Upper lobe of left lung (tissue), 6 donors: ENCODE results near the gene TPRG1. TPM values are rescaled to one million over a fixed set of nuclear protein-coding genes. Genes with fewer than 3 reads are reported as not detected.

Source experiments
- ATAC-seq, 2 donors: fragments of 200-7000 bp; cut with Tn5 transposase; one replicate each; pipeline ENCODE4 v1.9.1; 2022; ENCODE audit warnings: mild to moderate bottlenecking in 2 of 2, moderate library complexity in 2 of 2; ENCODE audit not compliant: low FRiP score in 2 of 2
- DNase-seq, 2 donors: peaks; one replicate each; pipeline ENCODE4 v3.0.0-alpha.2; 2019 to 2020
- H3K27ac ChIP-seq, 4 donors: fragments of 200-600 bp; sonication (generic); one replicate each; pipeline ENCODE4 v1.5.1; 2016 to 2019
- H3K27me3 ChIP-seq, 4 donors: fragments of 200-600 bp; sonication (generic); one replicate each; pipeline ENCODE4 v1.5.1; 2017 to 2019
- H3K36me3 ChIP-seq, 4 donors: fragments of 200-600 bp; sonication (generic); one replicate each; pipeline ENCODE4 v1.5.1; 2016 to 2019
- H3K4me1 ChIP-seq, 4 donors: fragments of 200-600 bp; sonication (generic); one replicate each; pipeline ENCODE4 v1.5.1; 2018 to 2019
- H3K4me3 ChIP-seq, 4 donors: fragments of 200-600 bp; sonication (generic); one replicate each; pipeline ENCODE4 v1.5.1; 2017 to 2019; ENCODE audit warnings: mild to moderate bottlenecking in 2 of 4, moderate library complexity in 1 of 4
- H3K9me3 ChIP-seq, 4 donors: fragments of 200-600 bp; sonication (generic); one replicate each; pipeline ENCODE4 v1.5.1; 2018 to 2019
- CTCF ChIP-seq, 6 experiments: fragments of 450-650 bp in 4 of 6; fragments of 200-600 bp in 2 of 6; sonication (generic) in 2 of 6; IDR thresholded peaks; one replicate each; pipeline ENCODE4 v1.5.1; 2016 to 2019; ENCODE audit warnings: antibody characterized with exemption in 6 of 6
- EP300 ChIP-seq, 4 donors: sonication (generic); formaldehyde crosslinking; IDR thresholded peaks; one replicate each; pipeline ENCODE4 v1.5.1; 2017; ENCODE audit warnings: antibody characterized with exemption in 4 of 4, control low read depth in 2 of 4
- POLR2A ChIP-seq, 4 donors: fragments of 450-650 bp; IDR thresholded peaks; one replicate each; pipeline ENCODE4 v1.5.1; 2016 to 2017; ENCODE audit warnings: antibody characterized with exemption in 4 of 4, mild to moderate bottlenecking in 2 of 4
- POLR2AphosphoS5 ChIP-seq, 2 donors: sonication (generic); formaldehyde crosslinking; IDR thresholded peaks; one replicate each; pipeline ENCODE4 v1.5.1; 2017; ENCODE audit warnings: antibody characterized with exemption in 2 of 2
- WGBS, 2 donors: methylation state at CpG; one replicate each; pipeline ENCODE4 v1.1.5; 2017 to 2018; 5-methylcytosine and 5-hydroxymethylcytosine counted together
- total RNA-seq, 6 donors: library from RNA; depleted of rRNA in 4 of 6; stranded (reverse); fragments of >200 nt in 4 of 6; gene quantifications; one replicate each; pipeline versions ENCODE4 v1.1.0 to v1.2.1, GENCODE V29; 2016 to 2021
- donor health status: DM: no; HTN: no; CAD: no; lungs with moderate emphysema.
- donor health status: DM: no; HTN: yes; CAD: no; lungs with severe emphysema.

Gene TPRG1
- total RNA-seq, 6 donors from 2014 or later, result 12.8 to 76.5 (median 25.9) TPM

GRCh38 chr3:189278221-189278620, 106.5 kb downstream of the TPRG1 start:
- no peak overlapping the region for H3K27ac ChIP-seq
- no peaks in the 10 kb centered on the region for H3K27me3 ChIP-seq
- H3K4me1 ChIP-seq, result peaks cover 0 to 12% (median 7%) of the 10 kb centered on the region in 4 donors
- no peaks in the 10 kb centered on the region for H3K36me3 ChIP-seq
- DNase-seq (no peak), ATAC-seq (no peak)
- WGBS, 2 donors, result 82% methylated on average over 2 to 3 of the region's 3 CpGs
- H3K9me3 ChIP-seq, result no peaks in the 10 kb centered on the region
- no peak for TF ChIP-seq EP300 (IDR thresholded peaks at IDR 0.05)
- TF ChIP-seq CTCF (IDR thresholded peaks at IDR 0.05), result no peak
- TF ChIP-seq POLR2AphosphoS5 (IDR thresholded peaks at IDR 0.05), result no peak
- no peak for TF ChIP-seq POLR2A (IDR thresholded peaks at IDR 0.05)
- H3K4me3 ChIP-seq, result no peak overlapping the region

- WGBS, 2 donors, result 73 to 74% methylated on average over 3 of the region's 3 CpGs
- H3K27ac ChIP-seq, result no peak overlapping the region
- no peak overlapping the region for H3K4me3 ChIP-seq
- no peaks in the 10 kb centered on the region for H3K36me3 ChIP-seq
- ATAC-seq (no peak), DNase-seq (no peak)
- TF ChIP-seq POLR2AphosphoS5 (IDR thresholded peaks at IDR 0.05) (no peak), CTCF (IDR thresholded peaks at IDR 0.05) (no peak), POLR2A (IDR thresholded peaks at IDR 0.05) (no peak), EP300 (IDR thresholded peaks at IDR 0.05) (no peak)
- H3K9me3 ChIP-seq, result no peaks in the 10 kb centered on the region
- H3K27me3 ChIP-seq, result no peaks in the 10 kb centered on the region
- H3K4me1 ChIP-seq, result peaks cover 0 to 4% (median 0%) of the 10 kb centered on the region in 4 donors
Observed at GRCh38 chr3:189282189-189282588, 110.4 kb downstream of the TPRG1 start.

DNA sequence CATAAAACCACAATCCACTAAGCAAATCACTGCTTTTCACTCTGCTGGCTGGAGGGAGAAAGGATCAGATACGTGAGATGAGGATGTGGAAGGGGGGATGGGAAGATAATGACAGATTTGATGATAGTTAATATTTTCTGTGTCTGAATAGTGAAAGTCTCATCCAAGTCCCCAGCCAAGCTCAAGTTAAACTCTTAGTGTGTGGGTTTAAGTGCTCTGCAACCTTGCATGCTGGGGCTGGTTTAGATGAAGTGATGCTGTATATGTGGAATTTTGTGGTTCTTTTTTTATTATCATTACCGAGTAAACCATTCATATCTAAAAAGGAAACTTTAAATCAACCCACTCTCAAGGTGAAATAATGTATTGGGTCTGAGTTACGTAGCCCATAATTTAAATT, 111.0 kb downstream of the TPRG1 start:
- Histone ChIP-seq H3K4me1 (peaks cover 0 to 3% (median 0%) of the 10 kb centered on the region in 4 donors), H3K27me3 (no peaks in the 10 kb centered on the region), H3K4me3 (no peak overlapping the region), H3K9me3 (no peaks in the 10 kb centered on the region), H3K36me3 (no peaks in the 10 kb centered on the region), H3K27ac (no peak overlapping the region)
- WGBS, 2 donors, result 59 to 74% methylated on average over 3 of the region's 3 CpGs
- ATAC-seq (no peak), DNase-seq (no peak)
- TF ChIP-seq EP300 (IDR thresholded peaks at IDR 0.05) (no peak), POLR2A (IDR thresholded peaks at IDR 0.05) (no peak), CTCF (IDR thresholded peaks at IDR 0.05) (no peak), POLR2AphosphoS5 (IDR thresholded peaks at IDR 0.05) (no peak)

GRCh38 chr3:189286188-189286587, 114.4 kb downstream of the TPRG1 start:
- no peaks in the 10 kb centered on the region for H3K27me3 ChIP-seq
- H3K4me1 ChIP-seq, result no peaks in the 10 kb centered on the region
- H3K36me3 ChIP-seq, result no peaks in the 10 kb centered on the region
- no peaks in the 10 kb centered on the region for H3K9me3 ChIP-seq
- no peak overlapping the region for H3K27ac ChIP-seq
- no peak for DNase-seq
- TF ChIP-seq EP300 (IDR thresholded peaks at IDR 0.05) (no peak), POLR2A (IDR thresholded peaks at IDR 0.05) (no peak), CTCF (IDR thresholded peaks at IDR 0.05) (no peak), POLR2AphosphoS5 (IDR thresholded peaks at IDR 0.05) (no peak)
- H3K4me3 ChIP-seq, result no peak overlapping the region
- no peak for ATAC-seq

DNA sequence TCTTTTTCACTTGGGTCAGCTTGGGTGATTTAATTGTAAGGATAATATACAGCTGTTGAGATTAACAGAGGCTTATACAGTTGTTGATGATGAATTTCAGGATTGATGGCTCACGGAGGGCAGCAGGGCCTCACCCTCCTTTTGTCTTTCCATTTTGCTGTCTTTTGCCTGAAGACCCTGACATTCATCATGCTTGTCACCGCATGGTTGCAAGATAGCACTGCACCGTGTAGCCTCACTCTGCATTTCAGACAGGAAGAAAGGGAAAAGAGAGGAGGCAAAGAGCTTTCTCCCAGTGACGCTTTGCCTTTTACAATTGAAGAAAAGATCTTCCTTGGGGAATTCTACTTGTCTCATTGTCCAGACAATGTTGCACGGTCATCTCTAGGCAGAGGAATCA, 115.1 kb downstream of the TPRG1 start:
- Histone ChIP-seq H3K9me3 (no peaks in the 10 kb centered on the region), H3K4me1 (no peaks in the 10 kb centered on the region), H3K4me3 (no peak overlapping the region), H3K27ac (no peak overlapping the region), H3K27me3 (no peaks in the 10 kb centered on the region), H3K36me3 (no peaks in the 10 kb centered on the region)
- DNase-seq, result no peak
- no peak for ATAC-seq
- TF ChIP-seq EP300 (IDR thresholded peaks at IDR 0.05) (no peak), POLR2AphosphoS5 (IDR thresholded peaks at IDR 0.05) (no peak), CTCF (IDR thresholded peaks at IDR 0.05) (no peak), POLR2A (IDR thresholded peaks at IDR 0.05) (no peak)
- WGBS, 2 donors, result 82% methylated on average over 5 of the region's 5 CpGs
